ENCODE results near the gene SYNC.
"Not testable (repeated sequence)": the region's sequence is repeated elsewhere in the genome, so short reads cannot be mapped to it uniquely, and the experiment has no call there.

SYNC gene

GRCh38 chr1:32647308-32648134 lies 55.0 kb downstream of the SYNC start:
- DNase-seq (ENCODE audit: low read depth in 2 of 2, low spot score in 1 of 2), result no peak

GRCh38 chr1:32644426-32644825 lies 58.1 kb downstream of the SYNC start:
- no peak for DNase-seq (ENCODE audit: low read depth in 2 of 2, low spot score in 1 of 2)

GRCh38 chr1:32642292-32642827 lies 60.2 kb downstream of the SYNC start:
- DNase-seq (ENCODE audit: low read depth in 2 of 2, low spot score in 1 of 2), result not testable (repeated sequence)

GRCh38 chr1:32639489-32640075 lies 63.0 kb downstream of the SYNC start:
- DNase-seq (ENCODE audit: low read depth in 2 of 2, low spot score in 1 of 2), result no peak

GRCh38 chr1:32636914-32637645 lies 65.5 kb downstream of the SYNC start:
- no peak for DNase-seq (ENCODE audit: low read depth in 2 of 2, low spot score in 1 of 2)

- no peak for DNase-seq (ENCODE audit: low read depth in 2 of 2, low spot score in 1 of 2)
Measured at GRCh38 chr1:32635508-32636277, 66.9 kb downstream of the SYNC start.

DNA sequence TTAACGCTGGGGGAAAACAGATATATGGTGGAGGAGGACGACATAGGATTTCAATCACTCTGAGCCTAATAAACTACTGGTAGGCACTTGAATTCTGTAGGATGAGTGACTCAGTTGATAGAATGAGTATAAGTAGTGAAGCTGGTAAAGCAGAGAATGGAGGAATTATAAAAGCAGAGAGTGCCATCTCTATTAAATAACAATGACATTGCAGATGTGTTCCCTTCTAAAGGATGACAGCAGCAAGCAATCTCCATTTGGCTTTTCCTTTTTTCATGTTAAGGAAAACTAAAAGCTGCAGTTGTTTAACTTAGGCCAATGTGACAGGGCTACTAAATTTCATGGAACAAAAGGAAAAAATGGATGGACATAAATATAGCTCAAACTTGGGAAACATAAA lies 69.7 kb downstream of the SYNC start:
- no peak for DNase-seq (ENCODE audit: low read depth in 2 of 2, low spot score in 1 of 2)

GRCh38 chr1:32630173-32630572 lies 72.4 kb downstream of the SYNC start:
- not testable (repeated sequence) for DNase-seq (ENCODE audit: low read depth in 2 of 2, low spot score in 1 of 2)

Data from stimulated activated CD8-positive, alpha-beta memory T cell treated with anti-CD3 and anti-CD28 coated beads, Interleukin-4, amount 100 ng/mL, for 4 hours (primary cell).